ENCODE results near the gene PAGR1. TPM values are rescaled to one million over a fixed set of nuclear protein-coding genes. Genes with fewer than 3 reads are reported as not detected.

Gene PAGR1
- total and polyA plus RNA-seq, 9 of the 15 experiments (the other 6 are each of a cell fraction or from before 2014, with no cell fraction given) = 1.4 to 58.2 (median 16.8) TPM

DNA sequence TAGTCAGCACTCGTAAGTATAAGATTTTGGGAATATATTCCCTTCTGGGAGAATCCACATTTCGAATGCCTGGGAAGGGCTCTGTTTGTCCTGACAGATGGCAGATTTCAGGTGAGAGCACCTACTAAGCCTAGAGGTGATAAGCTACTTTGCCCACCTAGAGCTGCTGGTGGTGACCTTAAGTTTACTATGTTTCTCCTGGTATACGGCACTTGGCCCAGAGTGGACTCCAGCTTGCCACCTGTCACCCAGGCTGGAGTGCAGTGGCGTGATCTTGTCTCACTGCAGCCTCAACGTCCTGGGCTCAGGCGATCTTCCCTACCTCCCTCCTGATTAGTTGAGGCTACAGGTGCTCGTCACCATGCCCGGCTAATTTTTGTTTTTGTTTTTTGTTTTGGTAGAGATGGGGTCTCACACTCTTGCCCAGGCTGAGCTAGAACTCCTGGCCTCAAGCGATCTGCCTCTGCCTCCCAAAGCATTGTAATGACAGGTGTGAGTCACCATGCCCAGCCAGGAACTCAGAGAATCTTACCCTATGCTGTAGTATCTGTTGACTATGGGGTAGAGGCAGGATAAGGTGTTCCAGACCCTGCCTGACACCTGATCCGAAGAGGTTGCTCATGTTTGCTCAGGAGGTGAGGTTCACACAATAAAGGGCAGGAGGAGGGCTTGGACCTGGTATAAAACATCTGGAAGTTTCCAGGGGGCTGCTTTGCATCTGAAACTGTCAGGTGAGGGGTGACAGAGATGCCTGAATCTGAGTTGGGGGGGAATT, 38.2 kb upstream of the PAGR1 start, which contains the start of gene ZG16:
Gene ZG16 (plus strand): TSS at position 681 of the 775 bp plus-strand sequence. CDS start 1,011 bp downstream, outside the sequence.
- H3K27ac ChIP-seq (ENCODE audit: extremely low read depth, low read depth, low read length) = no peak within 1 kb of the TSS
- no peak for TF ChIP-seq CREB1 (IDR thresholded peaks at IDR 0.05)
- no peak for TF ChIP-seq CREB1 (CRISPR knock-in tag; IDR thresholded peaks at IDR 0.05)
- TF ChIP-seq ZNF121 (CRISPR knock-in tag; conservative IDR thresholded peaks at IDR 0.05) = peak; percentile 41; the same call in 1 of the 2 replicates
- TF ChIP-seq LEF1 (IDR thresholded peaks at IDR 0.05) = no peak
- no peaks in the 10 kb centered on the region for H3K9me1 ChIP-seq (ENCODE audit: control insufficient read depth, insufficient read depth, low read length)
- in situ Hi-C loops (cut with MboI) = no loop called here
- H3K4me3 ChIP-seq = no peak within 1 kb of the TSS
- POLR2A ChIA-PET = interaction anchor here (0.6 to 1.7 kb wide), 3 partner anchors 12 to 631 kb away, joined by 3 to 5 read pairs (median 3); partner anchors contain the start of gene KIF22
- no peak for DNase-seq (ENCODE audit: extremely low read depth in 1 of 4, low spot score in 3 of 4)
- no peak within 1 kb of the TSS for H3K4me2 ChIP-seq (ENCODE audit: insufficient read depth, low read length)
- WGBS (ENCODE audit: insufficient coverage, low coverage, missing lambda C conversion rate) = 11% methylated on average over 10 of the region's 10 CpGs
- no peaks in the 10 kb centered on the region for H3K79me2 ChIP-seq (ENCODE audit: control insufficient read depth, insufficient read depth, low read length)
- no peak for ATAC-seq
- H2AFZ ChIP-seq (ENCODE audit: low read depth, low read length) = no peak within 1 kb of the TSS
- CTCF ChIA-PET (ENCODE audit: low intra/inter-chr PET ratio) = no interaction called here
- H4K20me1 ChIP-seq (replicated peaks; ENCODE audit: control insufficient read depth, insufficient read depth, low read length) = 0 out of 2 replicates have a peak, but pooled peaks cover 3% of the 10 kb centered on the region
- no TSS peak for BruUV-seq (replicated peaks)
- no peaks in the 10 kb centered on the region for H3K36me3 ChIP-seq (ENCODE audit: control insufficient read depth, insufficient read depth, low read length)
- intact Hi-C loops (cut with micrococcal nuclease) = no loop called here
- H3K27me3 ChIP-seq (ENCODE audit: control insufficient read depth in 2 of 2, insufficient read depth in 2 of 2, low read length in 2 of 2) = peaks cover 25 to 34% of the 10 kb centered on the region in 2 experiments
- H3K4me1 ChIP-seq (replicated peaks in 1 of 2; ENCODE audit: control insufficient read depth in 2 of 2, insufficient read depth in 2 of 2, low read length in 2 of 2) = peaks cover 0 to 2% of the 10 kb centered on the region in 2 experiments; a peak in 2 of 5 replicates
- no peak within 1 kb of the TSS for H3K9ac ChIP-seq (ENCODE audit: insufficient read depth in 1 of 2, low read depth in 2 of 2, low read length in 2 of 2)
- H3K9me3 ChIP-seq (replicated peaks; ENCODE audit: control insufficient read depth, insufficient read depth, low read depth, low read length) = no peaks in the 10 kb centered on the region
- no peak for FAIRE-seq

DNA sequence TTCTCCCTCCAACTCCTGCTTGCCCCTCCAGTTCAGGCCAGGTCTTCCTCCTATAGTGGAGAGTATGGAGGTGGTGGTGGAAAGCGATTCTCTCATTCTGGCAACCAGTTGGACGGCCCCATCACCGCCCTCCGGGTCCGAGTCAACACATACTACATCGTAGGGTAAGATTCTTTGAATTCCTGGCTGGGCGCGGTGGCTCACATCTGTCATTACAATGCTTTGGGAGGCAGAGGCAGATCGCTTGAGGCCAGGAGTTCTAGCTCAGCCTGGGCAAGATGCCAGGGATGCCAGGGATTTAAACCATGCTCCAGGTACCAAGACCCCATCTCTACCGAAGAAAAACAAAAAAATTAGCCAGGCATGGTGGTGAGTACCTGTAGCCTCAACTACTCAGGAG, 36.5 kb upstream of the PAGR1 start:
- no peak overlapping the region for H3K27ac ChIP-seq (ENCODE audit: extremely low read depth, low read depth, low read length)
- H3K9me3 ChIP-seq (replicated peaks; ENCODE audit: control insufficient read depth, insufficient read depth, low read depth, low read length) = no peaks in the 10 kb centered on the region
- BruUV-seq (replicated peaks) = no TSS peak
- no peaks in the 10 kb centered on the region for H3K36me3 ChIP-seq (ENCODE audit: control insufficient read depth, insufficient read depth, low read length)
- H3K79me2 ChIP-seq (ENCODE audit: control insufficient read depth, insufficient read depth, low read length) = no peaks in the 10 kb centered on the region
- no peak overlapping the region for H2AFZ ChIP-seq (ENCODE audit: low read depth, low read length)
- POLR2A ChIA-PET = interaction anchor here (1.1 to 2.6 kb wide), 3 partner anchors 9 to 134 kb away, joined by 3 to 9 read pairs (median 5); partner anchors contain the start of gene KIF22
- no peaks in the 10 kb centered on the region for H3K9me1 ChIP-seq (ENCODE audit: control insufficient read depth, insufficient read depth, low read length)
- 0 out of 2 replicates have a peak, but pooled peaks cover 3% of the 10 kb centered on the region for H4K20me1 ChIP-seq (replicated peaks; ENCODE audit: control insufficient read depth, insufficient read depth, low read length)
- intact Hi-C loops (cut with micrococcal nuclease) = no loop called here
- FAIRE-seq (no peak), ATAC-seq (no peak), DNase-seq (ENCODE audit: extremely low read depth in 1 of 4, low spot score in 3 of 4) (no peak)
- CTCF ChIA-PET (ENCODE audit: low intra/inter-chr PET ratio) = no interaction called here
- in situ Hi-C loops (cut with MboI) = no loop called here
- H3K4me3 ChIP-seq = no peak overlapping the region
- H3K4me2 ChIP-seq (ENCODE audit: insufficient read depth, low read length) = no peak overlapping the region
- H3K4me1 ChIP-seq (replicated peaks in 1 of 2; ENCODE audit: control insufficient read depth in 2 of 2, insufficient read depth in 2 of 2, low read length in 2 of 2) = peaks cover 0 to 8% of the 10 kb centered on the region in 2 experiments; a peak in 3 of 5 replicates
- H3K27me3 ChIP-seq (ENCODE audit: control insufficient read depth in 2 of 2, insufficient read depth in 2 of 2, low read length in 2 of 2) = peaks cover 25 to 34% of the 10 kb centered on the region in 2 experiments
- H3K9ac ChIP-seq (ENCODE audit: insufficient read depth in 1 of 2, low read depth in 2 of 2, low read length in 2 of 2) = no peak overlapping the region
- 16% methylated on average over 10 of the region's 10 CpGs for WGBS (ENCODE audit: insufficient coverage, low coverage, missing lambda C conversion rate)
- TF ChIP-seq RAD51 (IDR thresholded peaks at IDR 0.05; ENCODE audit: borderline replicate concordance, low read depth) (no peak), CBFA2T3 (IDR thresholded peaks at IDR 0.05) (no peak), CSDE1 (IDR thresholded peaks at IDR 0.05) (no peak), ZNF146 (CRISPR knock-in tag; IDR thresholded peaks at IDR 0.05; ENCODE audit: unreplicated experiment) (no peak), EWSR1 (IDR thresholded peaks at IDR 0.05; ENCODE audit: borderline replicate concordance, low read depth, partially characterized antibody) (no peak), KDM2B (CRISPR knock-in tag; IDR thresholded peaks at IDR 0.05) (no peak), ZNF197 (CRISPR knock-in tag; IDR thresholded peaks at IDR 0.05; ENCODE audit: low read depth) (no peak), DPF2 (IDR thresholded peaks at IDR 0.05) (no peak), POLR3G (IDR thresholded peaks at IDR 0.05; ENCODE audit: extremely low read depth, insufficient read length, insufficient replicate concordance) (no peak), ZSCAN29 (IDR thresholded peaks at IDR 0.05) (no peak), SMAD4 (CRISPR knock-in tag; conservative IDR thresholded peaks at IDR 0.05) (no peak), BCOR (IDR thresholded peaks at IDR 0.05) (no peak), CBX5 (IDR thresholded peaks at IDR 0.05; ENCODE audit: borderline replicate concordance, low read depth) (no peak), PHTF2 (CRISPR knock-in tag; IDR thresholded peaks at IDR 0.05) (no peak)

Measured in K562 (cell line).